ENCODE measurements around the gene BAIAP2L1.

The BAIAP2L1 gene

DNA sequence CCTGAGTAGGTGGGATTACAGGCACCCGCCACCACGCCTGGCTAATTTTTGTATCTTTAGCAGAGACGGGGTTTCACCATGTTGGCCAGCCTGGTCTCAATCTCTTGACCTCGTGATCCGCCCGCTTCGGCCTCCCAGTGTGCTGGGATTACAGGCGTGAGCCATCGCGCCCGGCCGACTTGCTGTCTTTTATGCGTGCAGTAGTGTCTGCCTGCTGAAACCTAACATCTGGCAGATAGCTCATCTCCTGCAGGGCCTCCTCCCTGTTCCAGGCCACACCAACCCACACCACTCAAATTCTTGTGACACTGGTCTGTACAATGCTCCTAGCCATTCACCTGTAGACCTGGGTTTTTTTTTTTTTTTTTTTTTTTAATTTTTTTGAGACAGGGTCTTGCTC is 41.5 kb downstream of the BAIAP2L1 start:
- no peak for DNase-seq (ENCODE audit: low spot score)

DNA sequence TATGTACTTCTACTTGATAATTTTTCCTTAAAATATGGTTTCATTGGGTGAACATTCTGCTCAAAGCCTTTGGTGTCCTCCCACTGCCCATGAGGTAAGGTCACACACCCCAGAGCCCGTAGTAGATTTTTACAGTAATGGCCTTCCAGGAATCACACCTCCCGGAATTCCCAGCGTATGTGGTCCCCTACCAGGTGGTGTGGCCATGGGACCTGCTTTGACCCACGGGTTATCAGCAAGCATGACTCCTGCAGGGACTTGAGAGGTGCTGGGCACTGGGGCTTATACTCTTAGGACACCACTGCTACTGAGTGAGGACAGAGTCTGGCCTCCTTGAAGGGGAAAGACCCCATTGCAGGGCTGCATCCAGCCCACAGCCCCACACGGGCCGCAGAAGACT is 42.2 kb downstream of the BAIAP2L1 start:
- DNase-seq (ENCODE audit: low spot score): no peak

DNA sequence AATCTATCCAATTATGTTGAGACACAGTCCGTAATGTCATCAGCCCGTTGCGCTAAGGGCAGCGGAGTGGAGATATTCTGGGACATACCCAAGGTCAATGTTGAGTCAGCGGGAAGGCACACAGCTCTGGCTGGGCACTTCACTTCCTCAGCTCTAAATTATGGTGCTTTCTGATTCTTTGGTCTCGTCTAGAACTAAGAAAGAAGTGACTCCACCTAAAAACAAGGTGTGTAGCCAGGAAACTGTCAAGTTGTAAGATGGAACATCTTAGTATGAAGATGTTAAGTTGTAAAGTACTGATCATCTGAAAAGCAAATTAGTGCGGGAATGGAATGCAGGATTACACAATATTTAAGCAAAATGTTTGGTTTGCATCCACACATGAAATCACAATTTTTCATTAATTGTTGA is 43.1 kb downstream of the BAIAP2L1 start:
- DNase-seq (ENCODE audit: low spot score): no peak

DNA sequence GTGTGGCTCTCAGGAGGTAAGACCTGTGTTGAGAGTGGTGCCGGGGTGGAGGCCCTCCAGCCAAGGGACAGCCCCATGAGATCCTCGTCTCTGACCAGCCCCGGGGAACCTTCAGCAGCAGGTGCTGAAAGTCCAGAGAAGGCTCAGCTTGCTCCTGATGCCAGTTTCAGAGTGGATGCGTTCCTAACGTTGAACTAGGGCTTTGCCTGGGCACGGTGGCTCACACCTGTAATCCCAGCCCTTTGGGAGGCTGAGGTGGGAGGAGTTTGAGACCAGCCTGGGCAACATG is 45.7 kb downstream of the BAIAP2L1 start:
- DNase-seq (ENCODE audit: low spot score): no peak

DNA sequence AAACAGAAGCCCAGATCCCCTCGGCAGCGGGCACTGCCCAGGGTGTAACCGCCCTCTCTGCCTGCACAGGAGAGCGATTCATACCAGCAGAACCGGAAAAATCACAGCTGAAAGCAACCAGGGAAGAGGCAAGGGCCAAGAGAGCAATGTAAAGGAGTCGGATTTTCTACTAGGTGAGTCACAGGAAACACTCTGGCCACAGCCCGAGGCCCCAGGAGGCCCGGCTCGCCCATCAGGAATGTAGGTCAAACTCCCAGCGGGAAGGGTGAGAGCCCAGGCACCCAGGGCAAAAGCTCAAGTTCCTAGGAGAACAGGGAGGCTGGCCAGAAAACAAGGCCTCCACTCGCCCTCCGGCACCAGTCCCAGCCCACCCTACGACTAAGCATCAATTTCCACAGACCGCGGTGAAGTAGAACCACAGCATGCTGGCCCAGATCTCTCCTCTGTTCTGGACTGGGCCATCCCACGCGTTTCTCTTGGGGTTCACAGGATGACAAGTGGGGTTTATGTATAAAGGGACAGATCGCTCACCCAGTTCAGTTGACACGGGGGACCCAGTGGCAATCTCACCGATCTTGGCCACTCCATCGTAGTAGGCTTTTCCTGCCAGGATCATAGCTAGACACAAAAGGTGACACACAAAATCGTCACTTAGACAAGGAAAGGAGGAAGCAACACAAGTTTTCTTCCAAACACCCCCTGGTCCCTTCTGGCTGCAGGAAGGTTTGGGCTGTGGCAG is 46.2 kb downstream of the BAIAP2L1 start:
- no peak for DNase-seq (ENCODE audit: low spot score)

DNA sequence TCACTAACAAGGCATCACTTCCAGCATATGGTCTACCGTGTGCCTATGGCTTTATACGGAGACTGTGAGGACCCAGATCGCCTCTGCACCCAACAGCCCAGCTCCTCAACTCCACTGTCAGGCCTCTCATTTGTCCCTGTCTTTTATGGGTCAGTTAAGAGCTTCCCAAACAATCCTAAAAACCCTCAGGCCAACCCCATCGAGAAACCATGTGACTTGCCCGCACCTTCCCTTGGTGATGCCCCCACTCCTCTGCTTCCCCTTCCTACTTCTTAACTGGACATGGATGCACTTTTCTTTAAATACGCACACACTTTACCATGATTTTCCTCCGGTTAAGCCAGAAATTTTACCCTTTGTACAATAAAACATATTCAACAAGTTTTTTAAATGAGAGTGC is 46.8 kb downstream of the BAIAP2L1 start:
- no peak for DNase-seq (ENCODE audit: low spot score)

DNA sequence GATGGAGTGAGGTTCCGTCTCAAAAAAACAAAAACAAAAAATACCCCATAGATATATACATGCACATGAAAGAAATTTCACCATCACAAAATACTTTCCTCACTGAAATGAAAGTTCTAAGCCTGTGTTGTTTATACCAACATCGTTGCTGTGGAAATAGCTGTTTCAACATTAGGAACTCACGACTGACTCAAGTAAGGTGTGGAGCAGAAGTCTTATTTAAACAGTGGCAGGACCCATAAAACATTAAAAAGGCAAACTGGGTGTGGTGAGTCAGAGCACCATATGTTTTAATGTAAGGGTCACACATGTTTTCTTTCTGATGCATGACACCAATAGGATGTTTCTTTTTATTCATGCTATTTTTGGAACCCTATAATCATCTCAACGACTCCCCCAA is 48.3 kb downstream of the BAIAP2L1 start:
- no peak for DNase-seq (ENCODE audit: low spot score)

DNA sequence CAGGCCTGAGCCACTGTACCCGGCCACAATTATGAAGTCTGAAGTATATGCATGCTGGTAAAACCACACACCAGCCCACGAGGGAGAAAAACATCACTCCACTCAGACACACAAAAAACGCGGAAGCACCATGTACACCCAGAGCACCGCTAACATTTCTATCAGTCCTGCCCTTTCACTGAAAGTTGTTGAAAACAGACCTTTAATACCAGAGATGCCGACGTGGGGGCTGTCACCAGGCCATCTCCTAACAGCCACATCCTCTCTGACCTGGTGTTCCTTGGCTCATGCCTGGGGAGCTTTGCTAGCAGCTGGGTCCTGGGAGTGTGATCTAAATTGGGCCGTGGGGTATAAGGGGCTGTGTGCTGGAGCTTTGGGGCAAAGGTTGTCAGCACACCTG is 49.8 kb downstream of the BAIAP2L1 start:
- no peak for DNase-seq (ENCODE audit: low spot score)

DNA sequence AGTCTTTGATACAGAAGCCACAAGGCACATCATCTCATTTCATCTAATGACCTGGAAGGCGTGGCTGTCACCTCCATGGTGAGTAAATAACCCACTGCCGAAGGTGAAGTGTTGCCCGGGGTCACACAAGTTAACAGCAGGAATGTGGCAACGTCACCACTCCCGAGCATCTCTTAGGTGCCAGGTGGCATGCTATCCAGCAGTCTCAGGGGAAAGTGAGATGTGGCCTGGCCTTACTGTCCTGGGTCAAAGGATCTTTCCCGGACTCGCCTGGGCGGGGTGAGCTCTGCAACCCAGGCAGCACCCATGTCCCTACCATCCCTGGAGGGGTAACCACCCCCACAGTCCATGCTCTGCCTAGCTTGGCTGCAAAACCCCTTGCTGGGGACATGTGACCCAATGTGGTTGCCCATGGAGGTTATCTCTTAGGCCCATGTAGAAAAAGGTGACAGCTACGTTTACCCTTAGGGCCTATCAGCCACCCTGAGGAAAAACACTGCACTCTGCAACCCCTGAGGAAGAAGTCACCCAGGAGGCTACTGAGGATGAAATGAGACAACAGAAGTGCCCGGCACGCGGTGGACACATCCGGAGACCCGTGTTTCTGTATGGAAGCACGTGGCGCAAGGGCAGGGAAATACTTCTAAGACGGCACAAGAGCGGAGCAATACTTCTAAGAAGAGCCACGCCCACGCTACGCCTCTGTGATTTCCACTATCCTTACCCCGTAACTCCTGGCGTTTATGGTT is 52.0 kb downstream of the BAIAP2L1 start:
- no peak for DNase-seq (ENCODE audit: low spot score)

DNA sequence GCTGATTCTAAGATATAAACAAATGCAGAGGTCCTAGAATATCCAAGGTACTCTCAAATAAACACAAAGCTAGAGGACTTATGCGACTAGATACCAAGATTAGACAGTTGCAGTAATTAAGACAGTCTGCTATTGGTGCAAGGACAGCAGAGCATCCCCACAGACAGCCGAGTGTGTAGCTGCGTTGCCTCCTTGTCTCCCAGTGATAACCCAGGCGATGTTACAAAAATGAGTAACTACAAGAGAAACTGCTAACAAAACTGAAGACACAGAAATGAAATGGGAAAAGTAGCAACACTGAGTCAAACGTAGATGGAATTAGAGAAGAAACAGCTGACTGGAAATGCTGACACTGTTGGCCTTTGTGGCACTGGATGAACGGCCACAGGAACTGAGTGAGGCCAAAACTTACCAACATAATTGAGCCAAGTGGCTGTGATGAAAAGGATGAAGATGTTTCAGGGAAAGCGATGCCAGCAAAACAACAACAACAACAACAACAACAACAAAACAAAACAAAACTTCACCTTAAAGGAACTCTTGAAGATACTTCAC is 54.3 kb downstream of the BAIAP2L1 start:
- no peak for DNase-seq (ENCODE audit: low spot score)

DNA sequence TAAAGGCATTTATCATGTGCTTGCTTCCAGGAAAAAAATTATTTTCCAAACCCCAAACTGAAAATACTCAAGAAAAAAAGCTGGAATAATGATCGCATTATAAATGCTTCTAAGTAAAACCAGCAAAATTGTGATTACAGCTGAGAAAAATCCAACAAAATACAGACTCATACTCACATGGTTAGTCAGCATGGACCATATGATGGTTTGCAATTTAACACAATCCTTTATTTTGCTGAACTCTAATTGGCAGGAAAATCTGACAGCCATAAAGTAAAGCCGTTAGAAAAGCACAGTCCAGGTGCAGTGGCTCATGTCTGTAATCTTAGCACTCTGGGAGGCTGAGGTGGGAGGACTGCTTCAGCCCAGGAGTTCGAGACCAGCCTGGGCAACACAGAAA is 59.8 kb downstream of the BAIAP2L1 start:
- no peak for DNase-seq (ENCODE audit: low spot score)

DNA sequence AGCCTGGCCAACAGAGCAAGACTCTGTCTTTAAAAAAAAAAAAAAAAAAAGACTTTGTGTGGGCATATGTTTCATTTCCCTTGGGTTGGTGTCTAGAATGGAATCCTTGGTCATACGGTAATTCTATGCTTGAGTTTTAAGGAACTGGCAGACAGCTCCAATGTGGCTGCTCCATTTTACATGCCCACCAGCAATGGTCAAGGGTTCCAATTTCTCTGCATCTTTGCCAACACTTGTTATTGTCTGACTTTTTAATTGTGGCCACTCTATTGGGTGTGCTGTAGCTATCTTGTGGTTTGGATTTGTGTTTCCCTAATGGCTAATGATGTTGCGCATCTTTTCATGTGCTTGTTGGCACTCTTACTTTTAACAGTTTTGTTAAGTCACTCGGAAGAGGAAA is 61.8 kb downstream of the BAIAP2L1 start:
- DNase-seq (ENCODE audit: low spot score): no peak

DNA sequence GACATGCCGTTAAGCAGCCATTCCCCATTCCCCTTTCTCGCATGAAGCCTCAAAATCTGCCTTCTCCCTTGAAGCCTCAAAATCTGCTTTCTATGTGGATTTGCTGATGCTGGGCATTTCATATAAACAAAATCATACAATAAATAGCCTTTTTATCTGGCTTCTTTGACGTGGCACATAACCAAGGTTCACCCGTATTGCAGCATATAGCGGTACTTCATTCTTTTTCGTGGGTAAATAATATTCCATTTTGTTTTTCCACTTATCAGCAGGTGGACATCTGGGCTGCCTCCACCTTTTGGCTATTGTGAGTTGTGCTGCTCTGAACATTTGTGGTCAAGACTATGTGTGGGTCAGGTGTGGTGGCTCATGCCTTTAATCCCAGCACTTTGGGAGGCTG is 62.4 kb downstream of the BAIAP2L1 start:
- no peak for DNase-seq (ENCODE audit: low spot score)

DNA sequence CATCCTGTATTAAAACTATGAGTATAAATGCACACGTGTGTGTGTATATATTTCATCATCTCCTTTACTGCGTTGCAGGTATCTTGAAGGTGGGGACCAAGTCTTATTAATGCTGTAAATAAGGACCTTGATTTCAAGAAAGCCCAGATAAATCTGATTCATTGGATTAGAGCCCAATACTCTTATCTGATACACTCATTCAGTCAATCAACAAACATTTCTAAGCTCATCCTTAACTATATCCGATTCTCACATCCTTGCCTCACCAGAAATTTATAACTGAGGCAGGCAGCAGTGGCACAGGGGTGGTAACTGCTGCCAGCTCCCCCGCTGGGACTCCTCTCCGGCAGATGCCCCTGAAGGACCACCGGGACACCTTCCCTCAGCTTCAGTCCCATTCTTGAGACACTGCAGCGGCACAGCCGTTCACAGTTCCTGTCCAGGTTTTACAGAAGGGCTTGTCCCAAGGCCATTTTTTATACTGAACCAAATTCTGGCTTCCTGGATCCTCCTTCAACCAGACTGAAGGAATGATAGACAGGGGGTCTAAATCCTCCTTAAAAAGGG is 65.4 kb downstream of the BAIAP2L1 start:
- DNase-seq (ENCODE audit: low spot score): no peak

DNA sequence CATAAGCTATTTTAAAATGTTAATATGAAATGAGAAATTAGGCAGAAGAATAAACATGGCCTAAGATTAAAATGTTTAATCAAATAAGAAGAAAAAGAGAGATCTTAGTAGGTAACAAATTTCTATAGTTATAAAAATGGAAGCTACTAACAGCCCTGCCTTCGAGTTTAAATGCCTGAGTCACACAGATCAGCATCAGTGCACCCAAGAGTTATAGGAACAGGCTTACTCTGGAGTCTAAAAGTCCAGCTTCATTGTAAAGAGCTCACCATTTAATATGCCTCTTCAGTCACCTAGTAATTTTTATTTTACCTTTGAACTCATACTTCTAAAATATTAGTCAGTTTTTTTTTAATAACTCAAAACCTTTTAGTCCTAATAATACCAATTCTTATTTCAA is 66.8 kb downstream of the BAIAP2L1 start:
- DNase-seq (ENCODE audit: low spot score): no peak

DNA sequence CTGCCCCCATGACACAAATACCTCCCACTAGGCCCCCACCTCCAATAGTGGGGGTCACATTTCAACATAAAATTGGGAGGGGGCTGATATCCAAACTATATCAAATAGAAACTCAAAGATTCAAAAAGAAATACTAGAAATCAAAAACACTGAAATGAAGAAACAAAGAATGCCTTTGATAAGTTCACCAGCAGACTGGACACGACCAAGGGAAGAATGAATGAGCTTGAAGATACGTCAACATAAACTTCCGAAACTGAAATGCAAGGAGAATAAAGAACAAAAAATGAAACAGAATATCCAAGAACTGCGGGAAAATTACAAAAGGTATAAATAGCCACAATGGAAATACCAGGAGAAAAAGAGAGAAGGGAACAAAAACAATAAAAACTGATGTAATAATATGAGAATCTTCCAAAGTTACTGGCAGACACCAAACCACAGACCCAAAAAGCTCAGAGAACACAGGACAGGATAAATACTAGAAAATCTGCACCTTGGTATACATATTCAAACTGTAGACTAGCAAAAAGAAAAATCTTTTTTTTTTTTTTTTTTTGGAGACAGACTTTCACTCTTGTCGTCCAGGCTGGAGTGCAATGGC is 69.9 kb downstream of the BAIAP2L1 start:
- no peak for DNase-seq (ENCODE audit: low spot score)

DNA sequence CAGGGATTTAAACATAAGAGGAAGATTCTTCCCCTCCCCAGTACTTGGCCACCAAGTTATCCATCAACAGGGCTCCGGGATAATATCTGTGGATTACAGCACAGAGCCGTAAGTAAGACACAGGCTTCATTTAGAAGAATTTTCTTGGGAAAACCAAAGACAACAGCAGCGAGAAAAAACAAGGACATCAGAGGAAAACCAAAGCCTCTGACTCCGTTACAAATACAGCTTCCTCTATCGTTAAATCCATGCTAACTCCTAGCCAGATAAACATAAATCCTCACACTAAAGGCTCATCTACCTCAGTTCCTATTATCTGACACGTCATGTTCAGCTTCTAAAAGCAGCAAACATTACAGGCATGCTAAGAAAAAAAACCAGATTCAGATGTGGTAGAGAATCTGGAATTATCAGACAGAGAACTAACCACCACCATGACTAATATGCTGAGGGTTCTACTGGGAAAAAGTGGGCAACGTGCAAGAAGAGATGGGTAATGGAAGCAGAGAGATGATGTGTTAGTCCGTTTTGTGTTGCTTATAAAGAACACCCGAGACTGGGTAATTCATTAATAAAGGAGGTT is 71.0 kb downstream of the BAIAP2L1 start:
- no peak for DNase-seq (ENCODE audit: low spot score)

DNA sequence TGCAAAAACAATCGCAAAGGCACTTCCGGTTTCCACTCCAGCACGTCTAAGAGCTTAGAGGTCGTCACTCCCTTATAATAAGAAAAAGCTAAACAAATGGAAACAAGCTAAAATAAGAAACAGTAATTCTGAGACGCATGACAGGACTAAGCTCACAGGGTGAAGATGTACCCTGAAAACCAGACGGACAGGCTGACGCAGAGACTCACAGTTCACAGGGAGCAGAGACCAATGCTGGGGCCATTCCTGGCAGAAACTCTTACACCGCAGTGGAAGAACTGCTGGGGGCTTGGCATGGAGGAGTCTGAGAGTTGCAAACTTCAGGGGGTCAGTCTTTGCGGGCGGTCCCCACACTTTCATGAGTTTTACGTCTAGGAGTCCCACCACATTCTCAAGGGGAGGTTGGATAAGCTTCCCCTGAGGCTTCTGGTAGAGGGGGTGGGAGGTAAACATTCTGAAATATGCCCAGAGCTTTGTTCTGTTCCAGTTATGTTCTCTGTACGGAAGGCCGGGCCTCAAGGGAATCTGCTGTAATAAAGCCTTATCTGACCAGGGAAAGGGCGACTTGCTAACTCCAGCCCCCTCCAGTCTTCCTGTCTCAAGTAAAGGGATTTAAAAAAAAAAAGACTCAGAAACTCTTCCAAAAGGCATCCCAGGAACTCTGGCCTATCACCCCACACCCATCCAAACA is 71.6 kb downstream of the BAIAP2L1 start:
- DNase-seq (ENCODE audit: low spot score): no peak

DNA sequence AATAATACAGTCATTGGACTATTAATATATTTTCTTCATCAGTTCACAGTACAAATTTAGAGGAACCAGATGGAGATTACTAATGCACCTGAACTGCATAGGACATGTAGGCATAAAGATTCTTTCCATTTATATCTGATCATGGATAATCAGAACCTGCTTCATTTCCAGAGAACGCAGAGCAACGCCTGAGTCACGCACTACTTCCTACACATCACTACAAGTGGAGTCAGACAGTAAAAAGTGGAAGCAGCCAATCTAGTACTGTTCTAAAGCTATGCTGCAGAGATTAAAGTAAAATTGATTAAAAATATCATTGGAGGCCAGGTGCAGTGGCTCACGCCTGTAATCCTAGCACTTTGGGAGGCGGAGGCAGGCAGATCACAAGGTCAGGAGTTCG is 76.1 kb downstream of the BAIAP2L1 start:
- no peak for DNase-seq (ENCODE audit: low spot score)

DNA sequence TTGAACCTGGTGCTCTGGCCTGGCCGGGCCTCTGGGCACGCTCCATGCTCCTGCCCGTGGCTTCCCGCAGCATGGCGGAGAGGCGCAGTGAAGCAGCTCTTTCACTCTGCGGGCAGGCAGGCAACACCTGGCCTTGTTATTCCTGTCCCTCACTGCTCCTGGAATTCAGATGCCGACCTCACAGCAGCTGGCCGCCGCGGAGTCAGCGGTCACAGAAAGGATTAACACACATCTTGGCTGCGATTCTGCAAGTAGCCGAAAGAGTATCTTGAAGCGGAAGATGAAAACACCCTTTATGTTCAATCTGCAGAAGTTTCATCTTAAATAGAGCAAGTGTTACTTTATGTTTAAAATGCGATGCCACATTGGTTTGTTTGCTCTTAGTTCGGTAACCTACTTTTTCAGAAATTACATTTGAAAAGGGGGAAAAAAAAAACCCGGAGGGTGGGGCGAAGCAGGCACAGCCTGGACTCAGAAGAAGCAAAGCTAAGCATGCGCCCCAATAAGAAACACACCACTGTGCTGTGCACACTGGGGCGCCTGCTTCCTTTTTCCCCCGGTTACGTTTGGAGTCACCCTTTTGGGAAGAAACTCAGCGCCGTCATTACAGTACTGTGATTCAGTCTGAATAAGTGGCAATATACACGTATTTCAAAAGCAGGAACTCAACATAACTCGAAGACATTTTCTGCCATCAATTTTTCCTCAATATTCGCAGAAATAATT is 77.1 kb downstream of the BAIAP2L1 start:
- no peak for DNase-seq (ENCODE audit: low spot score)
